ENCODE data around the gene MICAL1.

GRCh38 chr6:109475625-109476024, 20.1 kb upstream of the MICAL1 start:
- TF ChIP-seq, protein P1, sequence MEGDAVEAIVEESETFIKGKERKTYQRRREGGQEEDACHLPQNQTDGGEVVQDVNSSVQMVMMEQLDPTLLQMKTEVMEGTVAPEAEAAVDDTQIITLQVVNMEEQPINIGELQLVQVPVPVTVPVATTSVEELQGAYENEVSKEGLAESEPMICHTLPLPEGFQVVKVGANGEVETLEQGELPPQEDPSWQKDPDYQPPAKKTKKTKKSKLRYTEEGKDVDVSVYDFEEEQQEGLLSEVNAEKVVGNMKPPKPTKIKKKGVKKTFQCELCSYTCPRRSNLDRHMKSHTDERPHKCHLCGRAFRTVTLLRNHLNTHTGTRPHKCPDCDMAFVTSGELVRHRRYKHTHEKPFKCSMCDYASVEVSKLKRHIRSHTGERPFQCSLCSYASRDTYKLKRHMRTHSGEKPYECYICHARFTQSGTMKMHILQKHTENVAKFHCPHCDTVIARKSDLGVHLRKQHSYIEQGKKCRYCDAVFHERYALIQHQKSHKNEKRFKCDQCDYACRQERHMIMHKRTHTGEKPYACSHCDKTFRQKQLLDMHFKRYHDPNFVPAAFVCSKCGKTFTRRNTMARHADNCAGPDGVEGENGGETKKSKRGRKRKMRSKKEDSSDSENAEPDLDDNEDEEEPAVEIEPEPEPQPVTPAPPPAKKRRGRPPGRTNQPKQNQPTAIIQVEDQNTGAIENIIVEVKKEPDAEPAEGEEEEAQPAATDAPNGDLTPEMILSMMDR (IDR thresholded peaks at IDR 0.05; ENCODE audit: poor library complexity, severe bottlenecking): no peak
- TF ChIP-seq TAF1 (IDR thresholded peaks at IDR 0.05; ENCODE audit: low read depth) (no peak), EP300 (conservative IDR thresholded peaks at IDR 0.05; ENCODE audit: poor library complexity, severe bottlenecking) (no peak), RAD21 (conservative IDR thresholded peaks at IDR 0.05) (no peak), REST (IDR thresholded peaks at IDR 0.05; ENCODE audit: borderline replicate concordance) (no peak), EZH2 (IDR thresholded peaks at IDR 0.05; ENCODE audit: borderline replicate concordance, insufficient read depth, low read length, poor library complexity, severe bottlenecking) (no peak), POLR2AphosphoS5 (IDR thresholded peaks at IDR 0.05) (no peak)

All from neural cell (in vitro differentiated cells).